ENCODE data around the gene OR2A42.
"Not testable (repeated sequence)": the region's sequence is repeated elsewhere in the genome, so short reads cannot be mapped to it uniquely, and the experiment has no call there.

The OR2A42 gene

GRCh38 chr7:144239365-144239764, at the start of gene OR2A42:
OR2A42 (minus strand) TSS chr7:144239605; CDS start chr7:144232843, 6,762 bp downstream.
- DNase-seq (ENCODE audit: extremely low spot score, insufficient read length, low read depth); FAIRE-seq: not testable (repeated sequence)

- DNase-seq (ENCODE audit: extremely low spot score, insufficient read length, low read depth); FAIRE-seq: not testable (repeated sequence)
Observed at GRCh38 chr7:144287171-144287784, 47.9 kb upstream of the OR2A42 start.

GRCh38 chr7:144283716-144284115, 44.3 kb upstream of the OR2A42 start:
- not testable (repeated sequence) for DNase-seq (ENCODE audit: extremely low spot score, insufficient read length, low read depth); FAIRE-seq

GRCh38 chr7:144282490-144282889, 43.1 kb upstream of the OR2A42 start:
- not testable (repeated sequence) for DNase-seq (ENCODE audit: extremely low spot score, insufficient read length, low read depth); FAIRE-seq

- DNase-seq (ENCODE audit: extremely low spot score, insufficient read length, low read depth); FAIRE-seq: not testable (repeated sequence)
Observed at GRCh38 chr7:144281981-144282380, 42.6 kb upstream of the OR2A42 start.

- DNase-seq (ENCODE audit: extremely low spot score, insufficient read length, low read depth), result not testable (repeated sequence)
- FAIRE-seq, result peak; percentile 66
Observed at GRCh38 chr7:144280010-144280409, 40.6 kb upstream of the OR2A42 start.

- not testable (repeated sequence) for FAIRE-seq; DNase-seq (ENCODE audit: extremely low spot score, insufficient read length, low read depth)
Observed at GRCh38 chr7:144275281-144275680, 35.9 kb upstream of the OR2A42 start.

GRCh38 chr7:144269188-144269587, 29.8 kb upstream of the OR2A42 start, which contains the start of gene CTAGE8:
CTAGE8 (minus strand) TSS chr7:144269288; CDS start chr7:144269250, 38 bp downstream.
- not testable (repeated sequence) for FAIRE-seq

GRCh38 chr7:144264692-144265091, 25.3 kb upstream of the OR2A42 start, which contains the start of gene OR2A7:
OR2A7 (minus strand) TSS chr7:144264792; CDS start chr7:144259628, 5,164 bp downstream.
- not testable (repeated sequence) for FAIRE-seq

More at GRCh38 chr7:144269188-144269587, 29.8 kb upstream of the OR2A42 start, which contains the start of gene CTAGE8:
- DNase-seq (ENCODE audit: extremely low spot score, insufficient read length, low read depth), result not testable (repeated sequence)

GRCh38 chr7:144262128-144262527, 22.7 kb upstream of the OR2A42 start:
- not testable (repeated sequence) for FAIRE-seq; DNase-seq (ENCODE audit: extremely low spot score, insufficient read length, low read depth)

More at GRCh38 chr7:144264692-144265091, 25.3 kb upstream of the OR2A42 start, which contains the start of gene OR2A7:
- DNase-seq (ENCODE audit: extremely low spot score, insufficient read length, low read depth), result not testable (repeated sequence)

- FAIRE-seq, result not testable (repeated sequence)
Observed at GRCh38 chr7:144259067-144259466, 19.7 kb upstream of the OR2A42 start.

GRCh38 chr7:144256112-144256511, 16.7 kb upstream of the OR2A42 start:
- no peak for FAIRE-seq
- no peak for DNase-seq (ENCODE audit: extremely low spot score, insufficient read length, low read depth)

More at GRCh38 chr7:144259067-144259466, 19.7 kb upstream of the OR2A42 start:
- not testable (repeated sequence) for DNase-seq (ENCODE audit: extremely low spot score, insufficient read length, low read depth)

- FAIRE-seq, result no peak
Observed at GRCh38 chr7:144255471-144255897, 16.1 kb upstream of the OR2A42 start.

GRCh38 chr7:144252307-144252706, 12.9 kb upstream of the OR2A42 start:
- not testable (repeated sequence) for FAIRE-seq; DNase-seq (ENCODE audit: extremely low spot score, insufficient read length, low read depth)

More at GRCh38 chr7:144255471-144255897, 16.1 kb upstream of the OR2A42 start:
- DNase-seq (ENCODE audit: extremely low spot score, insufficient read length, low read depth), result no peak

GRCh38 chr7:144247674-144248330, 8.4 kb upstream of the OR2A42 start:
- not testable (repeated sequence) for FAIRE-seq; DNase-seq (ENCODE audit: extremely low spot score, insufficient read length, low read depth)

GRCh38 chr7:144246967-144247366, 7.6 kb upstream of the OR2A42 start:
- not testable (repeated sequence) for FAIRE-seq

GRCh38 chr7:144245372-144245771, 6.0 kb upstream of the OR2A42 start:
- DNase-seq (ENCODE audit: extremely low spot score, insufficient read length, low read depth); FAIRE-seq: not testable (repeated sequence)

More at GRCh38 chr7:144246967-144247366, 7.6 kb upstream of the OR2A42 start:
- not testable (repeated sequence) for DNase-seq (ENCODE audit: extremely low spot score, insufficient read length, low read depth)

GRCh38 chr7:144238530-144239082, 799 bp downstream of the OR2A42 start:
- not testable (repeated sequence) for DNase-seq (ENCODE audit: extremely low spot score, insufficient read length, low read depth); FAIRE-seq

GRCh38 chr7:144233039-144233438, 6.4 kb downstream of the OR2A42 start:
- FAIRE-seq; DNase-seq (ENCODE audit: extremely low spot score, insufficient read length, low read depth): not testable (repeated sequence)

GRCh38 chr7:144231027-144231426, 8.4 kb downstream of the OR2A42 start:
- not testable (repeated sequence) for DNase-seq (ENCODE audit: extremely low spot score, insufficient read length, low read depth); FAIRE-seq

All from GM18507 (cell line).